GM15510 (cell line): Measurements from ENCODE around the gene ZNF223.
A peak's percentile ranks its signal among the peaks of the same experiment; 100 is the strongest.

Source experiments
- POLR2A ChIP-seq: IDR thresholded peaks from 3 replicates; pipeline ENCODE4 v1.6.1; 2011; ENCODE audit warnings: borderline replicate concordance; ENCODE audit not compliant: insufficient read length; ENCODE audit errors: extremely low read depth

Gene ZNF223

DNA sequence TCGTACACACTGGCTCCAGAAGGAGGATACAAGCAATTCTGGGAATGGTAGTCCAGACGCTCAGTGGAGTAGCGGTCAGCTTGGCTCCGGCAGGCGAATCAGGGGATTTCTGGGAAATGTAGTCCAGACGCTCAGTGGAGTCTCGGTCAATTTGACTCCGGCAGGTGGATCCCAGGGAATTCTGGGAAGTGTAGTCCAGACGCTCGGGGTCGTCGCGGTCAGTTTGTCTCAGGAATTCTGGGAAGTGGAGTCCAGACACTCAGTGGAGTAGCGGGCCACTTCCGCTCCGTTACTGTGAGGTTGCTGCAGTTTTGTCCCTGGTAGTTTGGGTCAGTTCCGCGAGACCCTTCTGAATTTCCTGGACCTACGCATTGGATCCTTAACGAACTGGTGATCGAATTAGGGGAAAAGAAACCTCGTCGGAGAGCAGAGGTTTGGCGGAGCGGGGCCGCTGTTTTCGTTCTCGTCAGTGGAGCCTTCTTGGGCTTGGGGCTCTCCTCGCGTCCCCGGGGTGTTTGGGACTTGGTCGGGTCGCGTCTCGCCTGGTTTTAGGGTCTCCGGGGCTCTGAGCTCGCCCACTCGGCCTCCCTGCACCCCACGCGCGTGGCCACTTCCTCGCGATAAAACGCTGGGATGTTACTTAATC lies 61.4 kb downstream of the ZNF223 start, which contains the start of gene ZNF225:
TSS of gene ZNF225 (plus strand) at position 262 of the 646 bp plus-strand sequence. CDS start 2,429 bp downstream, outside the sequence.
- TF ChIP-seq POLR2A: peak; percentile 59

DNA sequence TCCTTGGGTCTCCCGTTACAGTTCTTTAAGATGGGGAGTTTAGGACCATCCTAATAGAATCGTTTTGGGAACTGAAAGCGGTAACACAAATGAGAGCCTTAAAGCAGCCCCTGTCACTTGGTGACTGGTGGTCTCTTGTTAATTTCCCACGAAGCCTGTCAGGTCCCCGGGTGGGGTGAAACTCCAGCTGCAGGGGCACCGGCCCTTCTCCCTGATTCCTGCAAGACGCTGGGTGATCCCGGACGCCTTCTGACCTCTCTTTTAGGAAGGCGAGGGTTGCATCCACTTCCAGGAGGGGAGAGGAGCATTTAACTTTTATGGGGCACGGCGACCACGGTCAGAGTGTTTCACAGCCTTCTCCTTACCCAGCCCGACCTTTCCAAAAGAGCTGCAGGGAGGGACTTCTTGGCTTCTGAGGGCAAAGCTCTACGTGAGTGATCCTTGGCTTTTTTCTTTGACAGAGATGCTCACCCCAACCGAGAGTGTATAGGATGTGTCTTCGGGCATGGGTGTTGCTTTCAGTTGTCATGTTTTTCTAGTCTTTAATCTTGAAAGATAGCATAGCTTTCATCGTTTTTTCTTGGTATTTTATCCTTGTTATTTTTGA lies 62.1 kb downstream of the ZNF223 start:
- TF ChIP-seq POLR2A: no peak
